Smooth muscle cell (in vitro differentiated cells): ENCODE measurements around the gene DYSF. TPM values are rescaled to one million over a fixed set of nuclear protein-coding genes. Genes with fewer than 3 reads are reported as not detected.
A peak's percentile ranks its signal among the peaks of the same experiment; 100 is the strongest.
"Not testable (repeated sequence)": the region's sequence is repeated elsewhere in the genome, so short reads cannot be mapped to it uniquely, and the experiment has no call there.

ENCODE experiments used
- DNase-seq: peaks from one replicate; lab custom pipeline; 2025; ENCODE audit not compliant: unreplicated experiment; lab: John Stamatoyannopoulos, UW
- H2AFZ ChIP-seq: fragments of 200-600 bp; sonication (generic); 2 replicates; pipeline ENCODE4 v1.6.0; 2016; ENCODE audit warnings: antibody characterized with exemption, low read depth, mild to moderate bottlenecking
- H3F3A ChIP-seq: fragments of 200-600 bp; sonication (generic); 2 replicates; pipeline ENCODE4 v1.6.0; 2017; ENCODE audit warnings: antibody characterized with exemption, low read depth
- H3K27ac ChIP-seq: fragments of 200-600 bp; sonication (generic); 2 replicates; pipeline ENCODE4 v1.5.1; 2016; ENCODE audit warnings: low read depth, mild to moderate bottlenecking
- H3K27me3 ChIP-seq: fragments of 200-600 bp; sonication (generic); 2 replicates; pipeline ENCODE4 v1.6.1; 2016; ENCODE audit warnings: low read depth, mild to moderate bottlenecking
- H3K36me3 ChIP-seq: fragments of 200-600 bp; sonication (generic); 2 replicates; pipeline ENCODE4 v1.5.1; 2016; ENCODE audit warnings: low read depth
- H3K4me1 ChIP-seq: fragments of 200-600 bp; sonication (generic); 2 replicates; pipeline ENCODE4 v1.5.1; 2016; ENCODE audit warnings: low read depth
- H3K4me2 ChIP-seq: fragments of 200-600 bp; sonication (generic); 2 replicates; pipeline ENCODE4 v1.6.0; 2016; ENCODE audit warnings: mild to moderate bottlenecking
- H3K4me3 ChIP-seq: fragments of 200-600 bp; sonication (generic); 2 replicates; pipeline ENCODE4 v1.5.1; 2016; ENCODE audit warnings: mild to moderate bottlenecking
- H3K79me2 ChIP-seq: fragments of 200-600 bp; sonication (generic); 2 replicates; pipeline ENCODE4 v1.6.0; 2016; ENCODE audit warnings: low read depth, mild to moderate bottlenecking
- H3K9ac ChIP-seq: fragments of 200-600 bp; sonication (generic); 2 replicates; pipeline ENCODE4 v1.6.0; 2016; ENCODE audit warnings: low read depth
- H3K9me3 ChIP-seq: fragments of 200-600 bp; sonication (generic); replicated peaks from 2 replicates; pipeline ENCODE4 v1.5.1; 2016; ENCODE audit warnings: low read depth
- H4K20me1 ChIP-seq: fragments of 200-600 bp; sonication (generic); 2 replicates; pipeline ENCODE4 v1.6.0; 2016; ENCODE audit warnings: low read depth
- CTCF ChIP-seq: fragments of 200-600 bp; sonication (generic); IDR thresholded peaks from 2 replicates; pipeline ENCODE4 v1.5.1; 2017; ENCODE audit warnings: borderline replicate concordance, mild to moderate bottlenecking, antibody characterized with exemption; ENCODE audit not compliant: insufficient read depth, poor library complexity, severe bottlenecking
- WGBS: methylation state at CpG from one replicate; pipeline ENCODE4 v1.1.7; 2016; ENCODE audit warnings: low lambda C conversion rate; 5-methylcytosine and 5-hydroxymethylcytosine counted together
- polyA plus RNA-seq: library from polyadenylated mRNA; unstranded; fragments of >200 nt; fragmentation: Nextera tagmentation; extraction: Ambion mirVana; gene quantifications from 2 replicates; pipeline ENCODE4 v1.2.1, GENCODE V29; 2016
- total RNA-seq: library from RNA; depleted of rRNA; stranded (reverse); fragments of >200 nt; gene quantifications from 2 replicates; pipeline ENCODE4 v1.2.3, GENCODE V29; 2014

The DYSF gene
- total RNA-seq (1.6 and 2.1 TPM in 2 replicates), polyA plus RNA-seq (0.64 and 2.5 TPM in 2 replicates)

- H3K27ac ChIP-seq: no peak within 1 kb of the TSS
- 2% methylated on average over 63 of the region's 66 CpGs for WGBS
Measured at GRCh38 chr2:71453404-71454220, at the start of gene DYSF. Gene DYSF, plus strand, starts transcription at chr2:71453561.

GRCh38 chr2:71409611-71410010 lies 43.8 kb upstream of the DYSF start:
- H3K27ac ChIP-seq: peak overlapping the region; percentile 42
- no peak overlapping the region for H3K4me2 ChIP-seq
- DNase-seq: no peak
- H4K20me1 ChIP-seq: no peaks in the 10 kb centered on the region
- H3K9ac ChIP-seq: no peak overlapping the region
- H3K27me3 ChIP-seq: no peaks in the 10 kb centered on the region
- H2AFZ ChIP-seq: no peak overlapping the region
- no peaks in the 10 kb centered on the region for H3F3A ChIP-seq
- no peak for TF ChIP-seq CTCF
- no peak overlapping the region for H3K4me3 ChIP-seq
- H3K4me1 ChIP-seq: no peaks in the 10 kb centered on the region
- H3K79me2 ChIP-seq: no peaks in the 10 kb centered on the region
- H3K9me3 ChIP-seq: no peaks in the 10 kb centered on the region
- WGBS: 83% methylated on average over 3 of the region's 3 CpGs
- peaks cover 24% of the 10 kb centered on the region for H3K36me3 ChIP-seq

More at GRCh38 chr2:71453404-71454220, at the start of gene DYSF:
- TF ChIP-seq CTCF: no peak
- no peaks in the 10 kb centered on the region for H3K79me2 ChIP-seq
- H3K9ac ChIP-seq: no peak within 1 kb of the TSS
- H3K27me3 ChIP-seq: peaks cover 29% of the 10 kb centered on the region
- DNase-seq: no peak
- no peaks in the 10 kb centered on the region for H3K36me3 ChIP-seq
- peak within 1 kb of the TSS; percentile 87 for H3K4me2 ChIP-seq
- H3K9me3 ChIP-seq: no peaks in the 10 kb centered on the region
- H3F3A ChIP-seq: no peaks in the 10 kb centered on the region
- H4K20me1 ChIP-seq: no peaks in the 10 kb centered on the region
- peak within 1 kb of the TSS; percentile 54 for H3K4me3 ChIP-seq
- no peak within 1 kb of the TSS for H2AFZ ChIP-seq
- peaks cover 18% of the 10 kb centered on the region for H3K4me1 ChIP-seq

GRCh38 chr2:71410696-71411095 lies 42.7 kb upstream of the DYSF start:
- Histone ChIP-seq H3K4me3 (no peak overlapping the region), H3K27ac (no peak overlapping the region), H3K9ac (no peak overlapping the region), H2AFZ (no peak overlapping the region), H3K4me1 (no peaks in the 10 kb centered on the region), H3K9me3 (no peaks in the 10 kb centered on the region), H3K79me2 (no peaks in the 10 kb centered on the region), H4K20me1 (no peaks in the 10 kb centered on the region), H3K4me2 (no peak overlapping the region), H3K27me3 (no peaks in the 10 kb centered on the region), H3K36me3 (peaks cover 21% of the 10 kb centered on the region), H3F3A (no peaks in the 10 kb centered on the region)
- TF ChIP-seq CTCF: no peak
- WGBS: 100% methylated on average over 1 of the region's 4 CpGs
- DNase-seq: no peak

GRCh38 chr2:71416866-71417265 lies 36.5 kb upstream of the DYSF start:
- H2AFZ ChIP-seq, DNase-seq, H3F3A ChIP-seq, H3K4me1 ChIP-seq, H3K9me3 ChIP-seq, H3K79me2 ChIP-seq, H3K9ac ChIP-seq, H3K36me3 ChIP-seq, H3K27ac ChIP-seq, H3K27me3 ChIP-seq, H4K20me1 ChIP-seq: not testable (repeated sequence)
- 3% methylated on average over 9 of the region's 15 CpGs for WGBS
- H3K4me3 ChIP-seq: peak overlapping the region; percentile 43
- H3K4me2 ChIP-seq: peak overlapping the region; percentile 67
